Measurements from ENCODE around the gene DPYD.

Gene DPYD

DNA sequence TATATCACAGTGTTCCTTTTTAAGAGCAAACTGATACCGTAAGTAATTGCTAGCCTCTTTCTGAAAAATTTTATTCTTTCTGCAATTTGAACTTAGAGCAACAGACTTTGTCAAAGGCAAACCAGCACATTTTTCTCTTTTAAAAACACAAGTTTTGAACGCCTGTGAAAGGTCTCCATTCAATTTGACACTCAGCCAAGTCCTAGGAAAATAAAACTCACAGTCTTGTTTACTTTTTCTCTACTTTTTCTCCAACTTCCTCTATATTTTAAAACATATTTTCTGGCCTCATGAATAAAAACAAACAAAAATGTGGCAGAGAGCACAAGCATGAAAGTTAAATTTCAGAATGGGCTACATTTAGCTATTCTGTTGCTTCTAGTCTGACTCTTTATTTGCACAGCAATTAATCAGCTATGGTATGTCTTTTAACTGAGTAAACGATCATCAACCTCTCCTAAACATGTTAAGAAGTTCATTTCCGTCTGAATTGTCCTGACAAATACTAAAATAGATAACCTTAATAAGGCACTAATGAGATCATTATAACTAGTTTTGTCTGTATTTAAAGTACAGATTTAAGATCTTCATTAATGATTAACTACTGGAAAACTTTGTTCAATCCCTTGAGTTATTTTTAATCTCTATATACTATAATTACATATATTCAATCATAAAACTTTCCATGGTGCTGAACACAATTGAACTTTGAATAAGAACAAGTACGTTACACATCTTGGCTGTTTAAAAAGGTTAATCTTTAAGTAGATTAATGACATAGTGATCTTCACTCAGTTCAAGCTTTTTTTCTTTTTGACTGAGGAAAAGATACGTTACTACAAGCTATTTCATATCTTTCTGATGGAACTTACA is 648.7 kb downstream of the DPYD start:
- in situ Hi-C loops (cut with MboI; ENCODE audit: low sequenced_read_pairs, unreplicated experiment), result no loop called here
- DNase-seq (ENCODE audit: low spot score), result no peak
- TF ChIP-seq, protein P1, sequence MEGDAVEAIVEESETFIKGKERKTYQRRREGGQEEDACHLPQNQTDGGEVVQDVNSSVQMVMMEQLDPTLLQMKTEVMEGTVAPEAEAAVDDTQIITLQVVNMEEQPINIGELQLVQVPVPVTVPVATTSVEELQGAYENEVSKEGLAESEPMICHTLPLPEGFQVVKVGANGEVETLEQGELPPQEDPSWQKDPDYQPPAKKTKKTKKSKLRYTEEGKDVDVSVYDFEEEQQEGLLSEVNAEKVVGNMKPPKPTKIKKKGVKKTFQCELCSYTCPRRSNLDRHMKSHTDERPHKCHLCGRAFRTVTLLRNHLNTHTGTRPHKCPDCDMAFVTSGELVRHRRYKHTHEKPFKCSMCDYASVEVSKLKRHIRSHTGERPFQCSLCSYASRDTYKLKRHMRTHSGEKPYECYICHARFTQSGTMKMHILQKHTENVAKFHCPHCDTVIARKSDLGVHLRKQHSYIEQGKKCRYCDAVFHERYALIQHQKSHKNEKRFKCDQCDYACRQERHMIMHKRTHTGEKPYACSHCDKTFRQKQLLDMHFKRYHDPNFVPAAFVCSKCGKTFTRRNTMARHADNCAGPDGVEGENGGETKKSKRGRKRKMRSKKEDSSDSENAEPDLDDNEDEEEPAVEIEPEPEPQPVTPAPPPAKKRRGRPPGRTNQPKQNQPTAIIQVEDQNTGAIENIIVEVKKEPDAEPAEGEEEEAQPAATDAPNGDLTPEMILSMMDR (IDR thresholded peaks at IDR 0.05; ENCODE audit: borderline replicate concordance, control extremely low read depth, extremely low read depth, insufficient read depth, missing control alignments), result no peak

DNA sequence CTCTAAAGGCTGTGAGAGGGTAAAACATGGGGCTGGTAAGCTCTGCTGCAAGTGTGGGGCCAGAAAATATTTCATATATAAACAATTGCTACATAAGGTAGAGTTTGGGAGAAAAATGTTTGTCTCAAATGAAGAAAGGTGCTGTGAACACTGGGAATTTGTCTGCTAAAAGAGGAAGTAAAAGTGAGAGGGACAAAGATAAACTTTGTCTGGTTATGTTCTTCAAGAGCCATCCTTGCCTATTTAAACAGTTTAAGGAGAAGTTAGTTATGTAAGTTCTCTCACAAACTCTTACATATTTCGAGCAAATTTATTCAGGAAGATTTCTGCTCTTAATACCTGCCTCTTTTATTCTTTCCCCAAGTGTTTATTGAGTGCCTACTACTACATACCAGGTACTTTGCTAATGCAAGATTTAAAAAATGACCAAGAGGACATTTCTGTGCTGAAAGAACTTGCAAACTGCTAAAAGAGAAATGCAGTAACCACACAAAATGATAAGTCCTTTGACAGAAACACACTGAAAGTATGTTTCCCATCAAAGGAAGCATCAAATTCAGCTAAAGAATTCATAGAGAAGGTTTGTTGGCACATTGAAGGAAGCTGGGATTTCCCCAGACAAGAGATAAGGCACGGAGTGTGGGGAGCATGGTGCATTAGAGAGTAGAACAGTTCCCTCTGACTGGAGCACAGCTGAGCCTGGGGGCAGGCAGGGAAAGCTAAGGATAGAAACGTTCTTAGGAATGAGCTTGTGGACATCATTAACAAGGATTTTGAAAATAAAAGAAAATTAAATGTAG is 650.1 kb downstream of the DPYD start:
- no peak for DNase-seq (ENCODE audit: low spot score)
- in situ Hi-C loops (cut with MboI; ENCODE audit: low sequenced_read_pairs, unreplicated experiment), result no loop called here
- TF ChIP-seq, protein P1 (IDR thresholded peaks at IDR 0.05; ENCODE audit: borderline replicate concordance, control extremely low read depth, extremely low read depth, insufficient read depth, missing control alignments), result no peak

DNA sequence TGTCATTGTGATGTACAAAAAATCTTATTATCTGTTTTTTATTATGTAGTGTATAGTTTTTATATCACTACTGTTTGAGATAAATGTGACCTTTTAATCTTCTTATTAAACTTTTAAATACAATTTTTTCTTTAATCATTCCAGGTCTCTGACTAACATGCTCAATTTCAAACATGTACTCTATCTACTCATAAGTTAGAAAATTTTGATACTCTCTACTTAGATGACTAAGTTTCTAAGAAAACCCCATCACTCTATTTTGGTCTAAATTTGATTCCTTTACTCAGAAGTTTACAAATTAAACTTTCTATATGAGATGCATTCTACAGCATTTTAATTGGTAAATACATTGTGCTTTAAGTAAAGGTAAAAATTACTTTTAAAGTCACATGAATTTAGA is 655.2 kb downstream of the DPYD start:
- DNase-seq (ENCODE audit: low spot score), result no peak
- TF ChIP-seq, protein P1 (IDR thresholded peaks at IDR 0.05; ENCODE audit: borderline replicate concordance, control extremely low read depth, extremely low read depth, insufficient read depth, missing control alignments), result no peak
- in situ Hi-C loops (cut with MboI; ENCODE audit: low sequenced_read_pairs, unreplicated experiment), result no loop called here

DNA sequence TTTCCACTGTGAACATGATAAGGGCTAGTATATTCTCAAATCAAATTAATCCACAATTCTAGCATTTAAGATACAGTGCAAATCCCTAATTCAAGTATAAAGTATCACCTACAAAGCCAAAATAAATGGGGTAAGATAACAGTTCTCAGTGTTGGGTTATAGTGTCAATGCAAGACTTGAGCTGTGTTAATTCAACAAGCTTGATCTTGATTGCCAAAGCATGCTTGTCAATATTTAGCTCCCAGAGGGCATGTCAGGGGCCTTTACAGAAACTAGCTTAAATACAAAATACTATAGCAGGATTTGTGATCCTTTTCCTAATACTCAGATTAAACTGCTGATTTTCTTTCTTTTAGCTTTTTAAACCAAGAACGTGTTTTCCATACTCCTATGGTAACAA is 658.0 kb downstream of the DPYD start:
- in situ Hi-C loops (cut with MboI; ENCODE audit: low sequenced_read_pairs, unreplicated experiment), result no loop called here

DNA sequence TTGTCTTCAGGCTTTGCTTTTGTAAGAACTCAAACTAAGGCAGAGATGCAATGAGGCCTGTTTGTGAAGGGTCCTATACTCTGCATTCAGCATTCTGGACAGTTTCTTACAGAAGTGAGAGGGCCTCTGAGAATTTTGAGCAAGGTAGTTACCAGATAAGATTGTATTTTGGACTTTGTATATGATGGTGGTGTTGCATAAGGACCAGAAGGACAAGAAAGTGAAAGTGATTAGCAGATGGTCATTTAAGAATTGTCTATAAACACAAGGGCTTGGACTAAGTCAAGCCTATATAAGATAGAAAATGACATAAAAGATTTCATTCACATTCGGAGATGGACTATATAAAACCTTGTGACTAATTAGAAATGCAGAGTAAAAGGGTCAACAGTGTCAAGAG is 662.2 kb downstream of the DPYD start:
- TF ChIP-seq, protein P1 (IDR thresholded peaks at IDR 0.05; ENCODE audit: borderline replicate concordance, control extremely low read depth, extremely low read depth, insufficient read depth, missing control alignments), result no peak
- in situ Hi-C loops (cut with MboI; ENCODE audit: low sequenced_read_pairs, unreplicated experiment), result no loop called here
- DNase-seq (ENCODE audit: low spot score), result no peak

More for the DNA sequence above, 658.0 kb downstream of the DPYD start:
- TF ChIP-seq, protein P1 (IDR thresholded peaks at IDR 0.05; ENCODE audit: borderline replicate concordance, control extremely low read depth, extremely low read depth, insufficient read depth, missing control alignments), result no peak
- DNase-seq (ENCODE audit: low spot score), result no peak

DNA sequence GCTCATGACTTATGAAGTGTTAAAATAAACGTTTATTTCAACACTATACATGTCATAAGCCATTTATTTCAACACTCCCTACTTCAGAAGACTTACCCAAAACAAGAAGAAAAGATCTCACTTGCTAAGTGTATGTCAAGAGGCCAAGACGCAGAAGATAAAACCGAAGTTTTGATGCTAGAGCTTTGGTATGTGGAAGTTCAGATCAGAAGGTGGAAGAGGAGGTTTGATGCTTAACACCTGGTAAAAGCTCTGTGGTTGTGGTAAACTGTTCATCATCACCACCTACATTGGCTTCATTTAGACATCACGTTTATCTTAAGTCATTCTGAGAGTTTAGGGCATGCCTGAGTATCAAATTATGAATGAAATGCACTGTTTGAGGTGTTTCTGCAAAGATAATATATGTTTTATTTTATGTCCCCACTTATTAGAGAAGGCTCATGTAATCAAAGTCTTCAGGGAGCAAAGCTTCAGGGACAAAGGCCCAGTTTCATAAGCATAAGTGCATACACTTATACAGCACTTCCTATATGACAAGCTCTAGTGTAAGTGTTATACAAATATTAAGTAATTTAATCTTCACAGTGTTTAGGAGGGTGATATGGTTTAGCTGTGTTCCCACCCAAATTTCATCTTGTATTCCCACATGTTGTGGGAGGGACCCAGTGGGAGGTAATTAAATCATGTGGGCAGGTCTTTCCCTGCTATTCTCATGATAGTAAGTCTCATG is 665.9 kb downstream of the DPYD start:
- in situ Hi-C loops (cut with MboI; ENCODE audit: low sequenced_read_pairs, unreplicated experiment), result no loop called here
- TF ChIP-seq, protein P1 (IDR thresholded peaks at IDR 0.05; ENCODE audit: borderline replicate concordance, control extremely low read depth, extremely low read depth, insufficient read depth, missing control alignments), result no peak
- DNase-seq (ENCODE audit: low spot score), result no peak
